GM23338 (cell line): ENCODE data around the gene TSHZ2. TPM values are rescaled to one million over a fixed set of nuclear protein-coding genes. Genes with fewer than 3 reads are reported as not detected.

Experiments used
- ATAC-seq: fragments of 200-7000 bp; cut with Tn5 transposase; 3 replicates; pipeline ENCODE4 v1.9.1; 2020
- DNase-seq: peaks from one replicate; pipeline ENCODE4 v3.0.0-alpha.2; 2015; ENCODE audit warnings: low spot score
- H2AFZ ChIP-seq: fragments of 200-600 bp; sonication (generic); 2 replicates; pipeline ENCODE4 v1.8.0; 2016; ENCODE audit warnings: antibody characterized with exemption, mild to moderate bottlenecking, moderate library complexity
- H3F3A ChIP-seq: fragments of 200-600 bp; sonication (generic); replicated peaks from 2 replicates; pipeline ENCODE4 v1.8.0; 2017; ENCODE audit warnings: antibody characterized with exemption, mixed run types, low read depth
- H3K27ac ChIP-seq: fragments of 200-600 bp; sonication (generic); 2 replicates; pipeline ENCODE4 v1.6.1; 2016; ENCODE audit warnings: low read depth
- H3K27me3 ChIP-seq: fragments of 200-600 bp; sonication (generic); 2 replicates; pipeline ENCODE4 v1.8.0; 2016; ENCODE audit warnings: mild to moderate bottlenecking, mixed run types, moderate library complexity; ENCODE audit not compliant: insufficient read depth
- H3K36me3 ChIP-seq: fragments of 200-600 bp; sonication (generic); 2 replicates; pipeline ENCODE4 v1.8.0; 2016; ENCODE audit warnings: mild to moderate bottlenecking; ENCODE audit not compliant: insufficient read depth
- H3K4me1 ChIP-seq: fragments of 200-600 bp; sonication (generic); 2 replicates; pipeline ENCODE4 v1.8.0; 2016; ENCODE audit warnings: mild to moderate bottlenecking, moderate library complexity; ENCODE audit not compliant: insufficient read depth
- H3K4me2 ChIP-seq: fragments of 200-600 bp; sonication (generic); 2 replicates; pipeline ENCODE4 v1.7.1; 2017; ENCODE audit warnings: mixed run types
- H3K4me3 ChIP-seq: fragments of 200-600 bp; sonication (generic); 2 replicates; pipeline ENCODE4 v1.6.1; 2016; ENCODE audit warnings: mixed run types
- H3K79me2 ChIP-seq: fragments of 200-600 bp; sonication (generic); replicated peaks from 2 replicates; pipeline ENCODE4 v1.8.0; 2017; ENCODE audit warnings: mild to moderate bottlenecking; ENCODE audit not compliant: insufficient read depth
- H3K9me2 ChIP-seq: fragments of 200-600 bp; sonication (generic); 2 replicates; pipeline ENCODE4 v1.8.0; 2017; ENCODE audit not compliant: insufficient read depth
- H4K20me1 ChIP-seq: fragments of 200-600 bp; sonication (generic); replicated peaks from 2 replicates; pipeline ENCODE4 v1.8.0; 2017; ENCODE audit warnings: mild to moderate bottlenecking; ENCODE audit not compliant: insufficient read depth
- H3K27ac Mint-ChIP-seq: 2 replicates; pipeline ENCODE4 v1.8.0; 2020; ENCODE audit warnings: inconsistent platforms, mild to moderate bottlenecking, moderate library complexity, mixed read lengths
- H3K27me3 Mint-ChIP-seq: 3 replicates; pipeline ENCODE4 v1.8.0; 2022; ENCODE audit warnings: low read depth, mild to moderate bottlenecking, moderate library complexity, mixed read lengths, inconsistent platforms; ENCODE audit not compliant: insufficient read depth, poor library complexity
- H3K36me3 Mint-ChIP-seq: 3 replicates; pipeline ENCODE4 v1.8.0; 2021; ENCODE audit warnings: low read depth, mild to moderate bottlenecking, inconsistent platforms, moderate library complexity, mixed read lengths
- H3K4me1 Mint-ChIP-seq: 3 replicates; pipeline ENCODE4 v1.8.0; 2020; ENCODE audit warnings: mild to moderate bottlenecking, inconsistent platforms, mixed read lengths
- H3K4me3 Mint-ChIP-seq: 3 replicates; pipeline ENCODE4 v1.8.0; 2021; ENCODE audit warnings: moderate library complexity, mild to moderate bottlenecking, inconsistent platforms, mixed read lengths
- H3K9me3 Mint-ChIP-seq: 3 replicates; pipeline ENCODE4 v1.8.0; 2020; ENCODE audit warnings: moderate library complexity, mild to moderate bottlenecking, inconsistent platforms, mixed read lengths
- CREB1 ChIP-seq: fragments of 250-450 bp; sonication (Bioruptor Pico); IDR thresholded peaks from 2 replicates; pipeline ENCODE4 v1.5.0; 2020; ENCODE audit warnings: low read depth, mild to moderate bottlenecking, moderate library complexity
- ETS1 ChIP-seq: IDR thresholded peaks from 2 replicates; pipeline ENCODE4 v1.6.1; 2016; ENCODE audit warnings: antibody characterized with exemption
- EZH2 ChIP-seq: fragments of 200-600 bp; sonication (generic); IDR thresholded peaks from one replicate; pipeline ENCODE4 v1.8.0; 2017; ENCODE audit warnings: antibody characterized with exemption, mild to moderate bottlenecking, low read depth; ENCODE audit not compliant: unreplicated experiment
- EZH2phosphoT487 ChIP-seq: fragments of 200-600 bp; sonication (generic); IDR thresholded peaks from one replicate; pipeline ENCODE4 v1.8.1; 2018; ENCODE audit warnings: antibody characterized with exemption; ENCODE audit not compliant: unreplicated experiment
- JUNB ChIP-seq: IDR thresholded peaks from one replicate; pipeline ENCODE4 v1.6.1; 2016; ENCODE audit warnings: antibody characterized with exemption; ENCODE audit not compliant: unreplicated experiment
- NANOG ChIP-seq: IDR thresholded peaks from 2 replicates; pipeline ENCODE4 v1.6.1; 2016; ENCODE audit warnings: antibody characterized with exemption, borderline replicate concordance
- POLR2AphosphoS5 ChIP-seq: IDR thresholded peaks from 2 replicates; pipeline ENCODE4 v1.6.1; 2016; ENCODE audit warnings: antibody characterized with exemption, low read depth
- REST ChIP-seq: IDR thresholded peaks from one replicate; pipeline ENCODE4 v1.6.1; 2018; ENCODE audit warnings: antibody characterized with exemption; ENCODE audit not compliant: unreplicated experiment
- STAT1 ChIP-seq: IDR thresholded peaks from one replicate; pipeline ENCODE4 v1.6.1; 2016; ENCODE audit warnings: antibody characterized with exemption; ENCODE audit not compliant: unreplicated experiment
- ZNF114 ChIP-seq: fragments of 250-450 bp; sonication (Bioruptor Pico); IDR thresholded peaks from 2 replicates; pipeline ENCODE4 v1.5.0; 2020; ENCODE audit warnings: mild to moderate bottlenecking, moderate library complexity
- ZNF331 ChIP-seq: fragments of 250-450 bp; sonication (Bioruptor Pico); IDR thresholded peaks from 2 replicates; pipeline ENCODE4 v1.5.0; 2020; ENCODE audit warnings: low read depth, mild to moderate bottlenecking, moderate library complexity
- ZNF462 ChIP-seq: fragments of 250-450 bp; sonication (Bioruptor Pico); IDR thresholded peaks from 2 replicates; pipeline ENCODE4 v1.5.0; 2020; ENCODE audit warnings: mild to moderate bottlenecking, moderate library complexity
- polyA plus RNA-seq: library from polyadenylated mRNA; unstranded; fragments of >200 nt; fragmentation: Nextera tagmentation; extraction: Ambion mirVana; gene quantifications from 2 replicates; pipeline ENCODE4 v1.2.1, GENCODE V29; 2016
- total RNA-seq: library from RNA; depleted of rRNA; stranded (reverse); fragments of >200 nt; shearing (Covaris generic); gene quantifications from 2 replicates; pipeline ENCODE4 v1.2.3, GENCODE V29; 2014
- TF ChIP-seq, protein P1 (sequence below), 2 experiments: fragments of 200-600 bp in 1 of 2; sonication (generic) in 1 of 2; conservative IDR thresholded peaks; 2 replicates each; pipeline versions ENCODE4 v1.5.1 to v1.6.1; 2016 to 2017; ENCODE audit warnings: antibody characterized with exemption in 2 of 2, low read depth in 2 of 2, mild to moderate bottlenecking in 2 of 2, moderate library complexity in 1 of 2

Gene TSHZ2
- total and polyA plus RNA-seq, 2 experiments from 2014 or later: 0.49 to 1.3 TPM

GRCh38 chr20:53438368-53438767 is 466.2 kb downstream of the TSHZ2 start:
- no peaks in the 10 kb centered on the region for H3K4me1 ChIP-seq
- H3K4me3 Mint-ChIP-seq: no peak overlapping the region
- no peak overlapping the region for H3K27ac Mint-ChIP-seq
- H3K36me3 Mint-ChIP-seq: no peaks in the 10 kb centered on the region; the same call in 2 of the 3 replicates
- H3K27ac ChIP-seq: no peak overlapping the region
- H3K4me1 Mint-ChIP-seq: no peaks in the 10 kb centered on the region
- no peak overlapping the region for H2AFZ ChIP-seq
- peaks cover 4% of the 10 kb centered on the region; the same call in 2 of the 3 replicates for H3K9me3 Mint-ChIP-seq
- DNase-seq (no peak), ATAC-seq (no peak)
- no peak overlapping the region for H3K4me3 ChIP-seq
- peaks cover 6% of the 10 kb centered on the region for H3K27me3 Mint-ChIP-seq
- no peaks in the 10 kb centered on the region for H3F3A ChIP-seq
- H3K9me2 ChIP-seq: no peaks in the 10 kb centered on the region
- no peaks in the 10 kb centered on the region for H3K36me3 ChIP-seq
- TF ChIP-seq NANOG (no peak), POLR2AphosphoS5 (no peak), CREB1 (CRISPR knock-in tag) (no peak), EZH2 (no peak), REST (no peak), ZNF114 (CRISPR knock-in tag) (no peak), EZH2phosphoT487 (no peak), ZNF462 (no peak), ETS1 (no peak), ZNF331 (CRISPR knock-in tag) (no peak), STAT1 (no peak), JUNB (no peak)
- TF ChIP-seq, protein P1, sequence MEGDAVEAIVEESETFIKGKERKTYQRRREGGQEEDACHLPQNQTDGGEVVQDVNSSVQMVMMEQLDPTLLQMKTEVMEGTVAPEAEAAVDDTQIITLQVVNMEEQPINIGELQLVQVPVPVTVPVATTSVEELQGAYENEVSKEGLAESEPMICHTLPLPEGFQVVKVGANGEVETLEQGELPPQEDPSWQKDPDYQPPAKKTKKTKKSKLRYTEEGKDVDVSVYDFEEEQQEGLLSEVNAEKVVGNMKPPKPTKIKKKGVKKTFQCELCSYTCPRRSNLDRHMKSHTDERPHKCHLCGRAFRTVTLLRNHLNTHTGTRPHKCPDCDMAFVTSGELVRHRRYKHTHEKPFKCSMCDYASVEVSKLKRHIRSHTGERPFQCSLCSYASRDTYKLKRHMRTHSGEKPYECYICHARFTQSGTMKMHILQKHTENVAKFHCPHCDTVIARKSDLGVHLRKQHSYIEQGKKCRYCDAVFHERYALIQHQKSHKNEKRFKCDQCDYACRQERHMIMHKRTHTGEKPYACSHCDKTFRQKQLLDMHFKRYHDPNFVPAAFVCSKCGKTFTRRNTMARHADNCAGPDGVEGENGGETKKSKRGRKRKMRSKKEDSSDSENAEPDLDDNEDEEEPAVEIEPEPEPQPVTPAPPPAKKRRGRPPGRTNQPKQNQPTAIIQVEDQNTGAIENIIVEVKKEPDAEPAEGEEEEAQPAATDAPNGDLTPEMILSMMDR (conservative IDR thresholded peaks at IDR 0.05; ENCODE audit: low read depth in 2 of 2): no peak
- H3K79me2 ChIP-seq: no peaks in the 10 kb centered on the region
- H3K4me2 ChIP-seq: no peak overlapping the region
- no peaks in the 10 kb centered on the region for H4K20me1 ChIP-seq
- no peaks in the 10 kb centered on the region for H3K27me3 ChIP-seq
